ENCODE measurements around the gene GRK2. TPM values are rescaled to one million over a fixed set of nuclear protein-coding genes. Genes with fewer than 3 reads are reported as not detected.
A peak's percentile ranks its signal among the peaks of the same experiment; 100 is the strongest.

GRK2 gene
- total and polyA plus RNA-seq, 9 of the 15 experiments (the other 6 are each of a cell fraction or from before 2014, with no cell fraction given) = 0.24 to 95.8 (median 56.5) TPM

GRCh38 chr11:67262731-67263675 is 3.3 kb upstream of the GRK2 start (continued):
- TF ChIP-seq ZBTB26 (CRISPR knock-in tag; IDR thresholded peaks at IDR 0.05) (no peak), SMARCA5 (IDR thresholded peaks at IDR 0.05) (no peak), VEZF1 (CRISPR knock-in tag; IDR thresholded peaks at IDR 0.05) (peak; percentile 71), ARID1B (IDR thresholded peaks at IDR 0.05) (no peak), CHD2 (IDR thresholded peaks at IDR 0.05; ENCODE audit: low read depth, low read length) (no peak), SNRNP70 (optimal IDR thresholded peaks at IDR 0.05; ENCODE audit: low read depth, low read length) (no peak), ZNF354B (CRISPR knock-in tag; IDR thresholded peaks at IDR 0.05) (no peak), ATF2 (CRISPR knock-in tag; IDR thresholded peaks at IDR 0.05) (no peak), CTCF (IDR thresholded peaks at IDR 0.05 in 2 of 3, conservative IDR thresholded peaks at IDR 0.05 in 1 of 3; ENCODE audit: insufficient read depth in 2 of 3, low read depth in 1 of 3, low read length in 3 of 3) (peak; percentile 86 to 95 (median 94)), TRIM25 (IDR thresholded peaks at IDR 0.05; ENCODE audit: borderline replicate concordance) (no peak), CCNT2 (IDR thresholded peaks at IDR 0.05; ENCODE audit: borderline replicate concordance, extremely low read depth, insufficient read length, low read depth, low read length) (no peak), ZNF561 (CRISPR knock-in tag; conservative IDR thresholded peaks at IDR 0.05) (no peak), PRPF4 (IDR thresholded peaks at IDR 0.05; ENCODE audit: insufficient read depth, low read depth, low read length, poor library complexity, severe bottlenecking) (no peak), STAT5B (CRISPR knock-in tag; IDR thresholded peaks at IDR 0.05) (no peak), HDAC6 (IDR thresholded peaks at IDR 0.05; ENCODE audit: low read depth, low read length) (no peak), USF1 (CRISPR knock-in tag; IDR thresholded peaks at IDR 0.05) (peak; percentile 28; the same call in 1 of the 2 replicates), PHF21A (IDR thresholded peaks at IDR 0.05; ENCODE audit: borderline replicate concordance, low read depth) (no peak)

Measured in K562 (cell line).